ENCODE results near the gene GRIN1.

Gene GRIN1

DNA sequence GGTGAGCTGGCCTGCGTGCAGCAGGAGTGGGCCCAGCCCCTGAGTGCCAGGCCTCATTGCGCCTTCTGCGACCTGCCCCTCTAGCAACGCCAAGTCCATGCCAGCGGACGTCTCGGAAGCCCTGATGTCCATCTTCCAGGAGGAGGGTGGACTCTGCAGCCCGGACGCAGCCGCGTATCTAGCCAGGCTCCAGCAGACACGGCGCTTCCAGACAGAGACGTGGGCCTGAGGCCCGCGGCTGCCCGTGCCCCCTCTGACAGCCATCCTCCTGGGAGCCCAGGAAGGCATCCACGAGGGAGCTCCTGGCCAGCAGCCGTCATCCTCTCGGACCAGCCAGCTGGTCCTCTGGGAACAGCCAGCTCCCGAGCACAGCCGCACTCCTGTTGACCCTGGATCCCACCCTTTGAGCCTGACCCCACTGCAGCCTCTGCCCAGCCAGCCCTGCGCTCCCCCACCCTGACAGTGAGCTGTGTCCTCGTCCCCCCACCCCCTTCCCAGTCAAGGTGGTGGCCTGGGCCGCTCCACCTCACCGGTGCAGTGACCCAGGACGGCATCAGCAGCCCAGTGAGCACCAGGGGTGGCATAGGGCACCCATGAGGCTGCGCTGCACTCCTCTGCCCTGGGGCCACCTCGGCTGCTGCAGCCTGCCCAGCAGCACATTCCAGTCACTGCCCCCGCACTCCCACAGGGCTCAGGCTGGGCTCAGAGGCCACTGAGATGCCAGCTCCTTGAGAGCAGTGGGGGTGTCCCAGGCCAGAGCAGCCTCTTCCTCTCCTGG lies 77.4 kb downstream of the GRIN1 start:
- Histone ChIP-seq H3K36me3 (ENCODE audit: control insufficient read depth, insufficient read depth, low read length) (peaks cover 33% of the 10 kb centered on the region), H3K4me3 (ENCODE audit: extremely low read depth, insufficient read depth, low read length, poor library complexity, severe bottlenecking) (no peak overlapping the region), H3K4me1 (ENCODE audit: control insufficient read depth, insufficient read depth, low read length, poor library complexity, severe bottlenecking) (peaks cover 18% of the 10 kb centered on the region), H3K27ac (ENCODE audit: low read depth, low read length, severe bottlenecking) (no peak overlapping the region), H3K9me3 (ENCODE audit: control insufficient read depth, low read length) (no peaks in the 10 kb centered on the region)
- 96 to 98% methylated on average over 27 to 28 of the region's 30 CpGs for WGBS, 2 experiments (ENCODE audit: insufficient coverage in 2 of 2)

DNA sequence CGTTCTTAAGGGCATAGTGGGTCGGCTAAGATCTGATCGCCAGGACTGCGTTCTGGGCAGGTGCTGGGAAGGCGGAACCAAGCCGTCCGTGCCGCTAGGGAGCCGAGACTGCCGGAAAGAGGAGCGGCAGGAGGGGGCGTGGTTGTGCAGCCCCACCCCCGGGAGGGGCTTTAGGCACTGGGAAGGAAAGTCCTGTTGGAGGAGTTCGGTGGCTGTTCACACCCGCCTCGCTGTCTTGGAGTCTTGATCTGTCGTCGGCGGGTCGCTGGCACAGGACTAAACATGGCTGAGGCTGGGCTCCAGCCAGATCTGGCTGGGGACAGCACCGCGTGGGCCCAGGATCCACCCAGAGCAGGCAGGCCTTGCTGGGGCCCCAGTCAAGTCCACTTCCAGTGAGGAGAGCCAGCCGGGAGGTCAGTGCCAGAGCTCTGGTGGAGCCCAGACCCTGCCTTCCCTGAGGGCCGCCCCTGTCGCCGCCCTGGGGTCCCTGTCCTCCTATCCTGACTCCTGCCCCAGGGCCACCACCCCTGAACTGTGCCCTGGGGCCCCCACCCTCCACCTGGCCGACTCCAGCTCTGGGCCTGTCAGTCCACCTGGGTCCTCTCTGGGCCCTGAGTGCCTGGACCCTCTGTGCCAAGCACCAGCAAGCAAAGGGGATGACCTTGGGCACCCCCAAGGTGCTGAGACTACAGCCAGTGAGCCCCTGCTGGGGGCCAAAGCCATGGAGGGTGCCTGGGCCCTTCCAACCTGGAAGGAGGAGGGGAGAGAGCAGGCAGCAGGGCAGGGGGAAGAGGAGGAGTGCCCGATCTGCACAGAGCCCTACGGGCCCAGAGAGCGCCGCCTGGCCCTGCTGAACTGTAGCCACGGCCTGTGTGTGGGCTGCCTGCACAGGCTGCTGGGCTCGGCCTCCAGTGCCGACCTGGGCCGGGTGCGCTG lies 78.6 kb downstream of the GRIN1 start:
- 60 to 62% methylated on average over 32 to 35 of the region's 36 CpGs for WGBS, 2 experiments (ENCODE audit: insufficient coverage in 2 of 2)
- Histone ChIP-seq H3K27ac (ENCODE audit: low read depth, low read length, severe bottlenecking) (peak overlapping the region; percentile 16), H3K4me3 (ENCODE audit: extremely low read depth, insufficient read depth, low read length, poor library complexity, severe bottlenecking) (no peak overlapping the region), H3K36me3 (ENCODE audit: control insufficient read depth, insufficient read depth, low read length) (peaks cover 33% of the 10 kb centered on the region), H3K9me3 (ENCODE audit: control insufficient read depth, low read length) (no peaks in the 10 kb centered on the region), H3K4me1 (ENCODE audit: control insufficient read depth, insufficient read depth, low read length, poor library complexity, severe bottlenecking) (peaks cover 18% of the 10 kb centered on the region)

DNA sequence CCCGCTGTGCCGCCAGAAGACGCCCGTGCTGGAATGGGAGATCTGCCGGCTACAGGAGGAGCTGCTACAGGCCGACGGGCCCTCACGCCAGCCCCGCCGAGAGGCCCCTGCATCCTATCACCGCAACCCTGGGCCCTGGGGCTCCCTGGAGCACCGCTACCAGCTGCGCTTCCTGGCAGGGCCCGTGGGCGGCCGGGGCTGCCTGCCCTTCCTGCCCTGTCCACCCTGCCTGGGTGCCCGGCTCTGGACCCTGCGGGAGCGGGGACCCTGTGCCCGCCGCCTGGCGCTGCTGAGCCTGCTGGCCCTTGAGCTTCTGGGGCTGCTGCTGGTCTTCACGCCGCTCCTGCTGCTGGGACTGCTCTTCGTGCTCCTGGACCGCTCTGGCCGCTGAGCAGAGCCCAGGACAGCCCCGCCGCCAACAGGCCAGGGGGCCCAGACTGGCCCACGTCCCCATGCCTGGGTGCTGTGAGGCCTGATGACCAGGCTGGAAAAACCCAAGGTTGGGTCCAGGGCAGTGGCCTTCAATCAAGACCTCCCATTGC lies 79.3 kb downstream of the GRIN1 start:
- Histone ChIP-seq H3K9me3 (ENCODE audit: control insufficient read depth, low read length) (no peaks in the 10 kb centered on the region), H3K4me3 (ENCODE audit: extremely low read depth, insufficient read depth, low read length, poor library complexity, severe bottlenecking) (no peak overlapping the region), H3K27ac (ENCODE audit: low read depth, low read length, severe bottlenecking) (peak overlapping the region; percentile 66), H3K4me1 (ENCODE audit: control insufficient read depth, insufficient read depth, low read length, poor library complexity, severe bottlenecking) (peaks cover 18% of the 10 kb centered on the region), H3K36me3 (ENCODE audit: control insufficient read depth, insufficient read depth, low read length) (peaks cover 29% of the 10 kb centered on the region)
- 95 to 96% methylated on average over 27 to 30 of the region's 30 CpGs for WGBS, 2 experiments (ENCODE audit: insufficient coverage in 2 of 2)

Data from mesodermal cell (in vitro differentiated cells).